Heart left ventricle (tissue), 16 donors: ENCODE data around the gene BDKRB2. TPM values are rescaled to one million over a fixed set of nuclear protein-coding genes. Genes with fewer than 3 reads are reported as not detected.

Experiments used
- ATAC-seq, 4 donors: fragments of 200-7000 bp; cut with Tn5 transposase; one replicate each; pipeline ENCODE4 v1.9.1; 2020 to 2022; ENCODE audit warnings: moderate library complexity in 4 of 4, mild to moderate bottlenecking in 3 of 4, moderate number of reproducible peaks in 1 of 4
- DNase-seq, 5 donors: peaks; one replicate each; pipeline ENCODE4 v3.0.0-alpha.2; 2020
- H3K27ac ChIP-seq, 12 donors: fragments of 200-600 bp; sonication (generic) in 4 of 12; one replicate each; pipeline versions ENCODE4 v1.5.0 to v1.8.0; 2016 to 2022; ENCODE audit warnings: mild to moderate bottlenecking in 2 of 12
- H3K27me3 ChIP-seq, 9 donors: fragments of 200-600 bp; sonication (generic) in 2 of 9; one replicate each; pipeline versions ENCODE4 v1.5.1 to v1.8.0; 2016 to 2022; ENCODE audit warnings: mild to moderate bottlenecking in 3 of 9
- H3K36me3 ChIP-seq, 9 donors: fragments of 200-600 bp; sonication (generic) in 2 of 9; one replicate each; pipeline versions ENCODE4 v1.5.0 to v1.8.0; 2018 to 2022; ENCODE audit warnings: mild to moderate bottlenecking in 2 of 9
- H3K4me1 ChIP-seq, 12 donors: fragments of 200-600 bp; sonication (generic) in 4 of 12; one replicate each; pipeline versions ENCODE4 v1.5.0 to v1.8.0; 2016 to 2022; ENCODE audit warnings: mild to moderate bottlenecking in 3 of 12
- H3K4me3 ChIP-seq, 12 donors: fragments of 200-600 bp; sonication (generic) in 4 of 12; one replicate each; pipeline versions ENCODE4 v1.5.0 to v1.8.0; 2017 to 2022; ENCODE audit warnings: mild to moderate bottlenecking in 9 of 12, moderate library complexity in 4 of 12
- H3K9me3 ChIP-seq, 12 donors: fragments of 200-600 bp; sonication (generic) in 4 of 12; one replicate each; pipeline versions ENCODE4 v1.5.0 to v1.8.0; 2016 to 2022; ENCODE audit warnings: mild to moderate bottlenecking in 1 of 12
- POLR2A ChIP-seq, 2 donors: fragments of 450-650 bp; IDR thresholded peaks; one replicate each; pipeline ENCODE4 v1.6.1; 2017; ENCODE audit warnings: antibody characterized with exemption in 2 of 2, mild to moderate bottlenecking in 2 of 2, moderate library complexity in 2 of 2
- WGBS, 4 donors: extraction: QIAGEN DNeasy Blood & Tissue Kit in 2 of 4; methylation state at CpG; one replicate each; pipeline versions ENCODE4 v1.1.5 to v1.1.7; 2013 to 2018; 5-methylcytosine and 5-hydroxymethylcytosine counted together
- intact Hi-C, 10 donors: fragments of 100-400 bp; cut with DNase I; formaldehyde crosslinking; loops; one replicate each; pipeline versions ENCODE4 v1.11.1 to v1.14.2; 2022
- polyA plus RNA-seq, 2 donors: library from polyadenylated mRNA; stranded (reverse); fragments of 200-250 nt; gene quantifications; one replicate each; pipeline ENCODE4 v1.2.3, GENCODE V29; 2013
- total RNA-seq, 9 donors: library from RNA; depleted of rRNA in 2 of 9; stranded (reverse); fragments of >200 nt in 2 of 9; fragmentation: NEBNext Ultra II Directional in 3 of 9; extraction: Animal tissue kit (Norgen Biotek cat#: 25700) in 3 of 9; gene quantifications; one replicate each; pipeline versions ENCODE4 v1.1.0 to v1.2.4, GENCODE V29; 2016 to 2023
- TF ChIP-seq, protein P1 (sequence below), 12 donors: fragments of 200-600 bp; sonication (generic) in 4 of 12; IDR thresholded peaks; one replicate each; pipeline versions ENCODE4 v1.5.0 to v1.8.0; 2018 to 2022; ENCODE audit warnings: antibody characterized with exemption in 12 of 12, mild to moderate bottlenecking in 5 of 12
- donor health status: ischemic (EF 13 %, LVEDD 7.1; RV severe dilation, severe dysfunction).
- donor health status: healthy with polysubstance abuse.
- donor health status: DM: no; HTN: yes; CAD: no.
- donor health status: DM: no; HTN: no; CAD: no.
- donor health status: ischemic (EF 25% LVEDD 6.9; RV normal size, moderate dysfunction).
- donor health status: ischemic (EF 25% LVEDD 5.7; RV mildly dilated, moderate dysfunction).
- donor health status: healthy.
- donor health status: DM: yes; HTN: yes; CAD: no.
- donor health status: ischemic (EF 35%, LVEDD 5.7; RV mildly dilated, moderate dysfunction).
- donor health status: nonischemic (EF 11% LVEDD 7.7; RV severe dilation, severe dysfunction).
- donor health status: DM: yes; HTN: yes; CAD: no.
- donor health status: PGD.
- donor health status: ischemic (EF 29% LVEDD 5.4; RV normal size, mild dysfunction).
- donor health status: nonischemic (EF 23%, LVEDD 6.1; RV moderate dilation, normal function).

BDKRB2 gene
- total and polyA plus RNA-seq, 11 donors, result 0.14 to 3.3 (median 0.63) TPM

DNA sequence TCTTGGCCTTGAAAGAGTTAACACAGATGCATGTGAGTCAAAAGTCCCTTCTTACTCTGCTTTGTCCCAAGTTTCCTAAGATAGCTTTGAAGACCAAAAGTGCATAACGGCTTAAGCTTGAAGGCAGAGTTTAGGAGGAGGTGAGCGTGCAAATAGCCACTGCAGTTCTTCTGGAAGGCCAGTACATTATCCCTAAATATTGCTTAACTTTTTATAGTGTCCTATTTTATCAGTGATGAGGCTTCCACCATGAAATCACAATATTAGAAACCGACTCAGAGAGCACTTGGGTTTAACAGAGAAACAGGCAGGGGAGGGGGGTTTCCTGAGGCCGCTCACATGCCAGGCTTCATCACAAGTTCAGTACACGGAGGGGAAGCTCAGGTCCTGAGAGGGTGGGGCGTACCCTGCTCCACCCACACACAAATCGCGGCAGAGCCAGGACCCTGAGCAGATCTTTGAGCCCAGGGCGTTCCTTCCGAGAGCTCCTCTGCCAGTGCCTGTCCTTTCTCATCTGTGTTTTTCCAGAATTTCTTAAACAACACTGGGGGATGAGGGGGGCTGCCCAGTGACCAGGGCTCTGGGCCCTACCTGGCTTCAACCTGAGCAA, 26.8 kb upstream of the BDKRB2 start:
- TF ChIP-seq POLR2A (IDR thresholded peaks at IDR 0.05), result no peak
- TF ChIP-seq, protein P1, sequence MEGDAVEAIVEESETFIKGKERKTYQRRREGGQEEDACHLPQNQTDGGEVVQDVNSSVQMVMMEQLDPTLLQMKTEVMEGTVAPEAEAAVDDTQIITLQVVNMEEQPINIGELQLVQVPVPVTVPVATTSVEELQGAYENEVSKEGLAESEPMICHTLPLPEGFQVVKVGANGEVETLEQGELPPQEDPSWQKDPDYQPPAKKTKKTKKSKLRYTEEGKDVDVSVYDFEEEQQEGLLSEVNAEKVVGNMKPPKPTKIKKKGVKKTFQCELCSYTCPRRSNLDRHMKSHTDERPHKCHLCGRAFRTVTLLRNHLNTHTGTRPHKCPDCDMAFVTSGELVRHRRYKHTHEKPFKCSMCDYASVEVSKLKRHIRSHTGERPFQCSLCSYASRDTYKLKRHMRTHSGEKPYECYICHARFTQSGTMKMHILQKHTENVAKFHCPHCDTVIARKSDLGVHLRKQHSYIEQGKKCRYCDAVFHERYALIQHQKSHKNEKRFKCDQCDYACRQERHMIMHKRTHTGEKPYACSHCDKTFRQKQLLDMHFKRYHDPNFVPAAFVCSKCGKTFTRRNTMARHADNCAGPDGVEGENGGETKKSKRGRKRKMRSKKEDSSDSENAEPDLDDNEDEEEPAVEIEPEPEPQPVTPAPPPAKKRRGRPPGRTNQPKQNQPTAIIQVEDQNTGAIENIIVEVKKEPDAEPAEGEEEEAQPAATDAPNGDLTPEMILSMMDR (IDR thresholded peaks at IDR 0.05), result no peak
- 17 to 21% (median 18%) methylated on average over 10 of the region's 10 CpGs for WGBS, 4 donors
- intact Hi-C loops, result no loop called here
- Histone ChIP-seq H3K4me3 (no peak overlapping the region), H3K36me3 (no peaks in the 10 kb centered on the region), H3K9me3 (no peaks in the 10 kb centered on the region), H3K27me3 (peaks cover 0 to 38% (median 3%) of the 10 kb centered on the region in 9 donors), H3K27ac (peak overlapping the region in 1 of 12 donors; percentile 3), H3K4me1 (peaks cover 0 to 24% (median 6%) of the 10 kb centered on the region in 12 donors)
- ATAC-seq (peak in 2 of 4 donors; percentile 9 to 22), DNase-seq (no peak)

DNA sequence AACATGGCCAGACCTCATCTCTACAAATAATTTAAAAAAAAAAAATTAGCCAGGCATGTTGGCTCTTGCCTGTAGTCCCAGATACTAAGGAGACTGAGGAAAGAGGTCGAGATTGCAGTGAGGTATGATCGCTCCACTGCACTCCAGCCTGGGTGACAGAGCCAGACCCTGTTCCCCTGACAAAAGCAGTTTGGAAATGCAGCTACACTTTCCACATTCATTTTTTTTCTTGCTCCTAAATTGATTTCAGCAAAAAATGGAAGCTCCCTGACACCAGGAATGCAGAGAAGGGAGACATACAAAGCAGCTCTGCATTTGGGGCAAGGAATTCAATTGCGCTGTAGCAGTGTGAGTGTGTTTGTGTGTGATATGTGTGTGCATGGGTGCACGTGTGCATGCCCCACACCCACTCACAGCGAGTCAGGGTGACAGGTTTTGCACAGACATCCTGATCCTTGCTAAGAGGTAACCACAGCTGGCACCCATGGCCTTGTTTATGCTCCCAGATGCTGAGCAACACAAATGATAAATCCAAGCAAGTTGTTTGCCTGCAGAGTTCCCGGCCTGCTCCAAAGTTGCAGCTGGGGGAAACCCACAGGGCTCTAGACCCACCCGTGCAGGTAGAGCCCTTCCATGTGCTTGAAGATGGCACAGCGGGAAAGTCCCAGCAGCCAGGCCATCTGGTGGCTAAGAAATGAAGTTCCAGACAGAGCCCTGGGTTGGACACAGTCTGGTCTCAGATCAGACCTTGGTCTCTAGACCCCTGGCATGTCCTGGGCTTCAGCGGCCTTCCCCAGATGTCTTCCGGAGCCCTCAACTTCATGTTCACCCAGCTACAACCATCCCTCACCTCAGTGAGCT, 25.9 kb upstream of the BDKRB2 start:
- Histone ChIP-seq H3K4me3 (no peak overlapping the region), H3K9me3 (no peaks in the 10 kb centered on the region), H3K4me1 (peaks cover 0 to 24% (median 6%) of the 10 kb centered on the region in 12 donors), H3K36me3 (no peaks in the 10 kb centered on the region), H3K27ac (peak overlapping the region in 1 of 12 donors; percentile 3), H3K27me3 (peaks cover 0 to 30% (median 3%) of the 10 kb centered on the region in 9 donors)
- TF ChIP-seq, protein P1 (IDR thresholded peaks at IDR 0.05), result no peak
- TF ChIP-seq POLR2A (IDR thresholded peaks at IDR 0.05), result no peak
- intact Hi-C loops, result no loop called here
- 72 to 84% (median 82%) methylated on average over 7 to 10 of the region's 10 CpGs for WGBS, 4 donors
- ATAC-seq (no peak), DNase-seq (no peak)

DNA sequence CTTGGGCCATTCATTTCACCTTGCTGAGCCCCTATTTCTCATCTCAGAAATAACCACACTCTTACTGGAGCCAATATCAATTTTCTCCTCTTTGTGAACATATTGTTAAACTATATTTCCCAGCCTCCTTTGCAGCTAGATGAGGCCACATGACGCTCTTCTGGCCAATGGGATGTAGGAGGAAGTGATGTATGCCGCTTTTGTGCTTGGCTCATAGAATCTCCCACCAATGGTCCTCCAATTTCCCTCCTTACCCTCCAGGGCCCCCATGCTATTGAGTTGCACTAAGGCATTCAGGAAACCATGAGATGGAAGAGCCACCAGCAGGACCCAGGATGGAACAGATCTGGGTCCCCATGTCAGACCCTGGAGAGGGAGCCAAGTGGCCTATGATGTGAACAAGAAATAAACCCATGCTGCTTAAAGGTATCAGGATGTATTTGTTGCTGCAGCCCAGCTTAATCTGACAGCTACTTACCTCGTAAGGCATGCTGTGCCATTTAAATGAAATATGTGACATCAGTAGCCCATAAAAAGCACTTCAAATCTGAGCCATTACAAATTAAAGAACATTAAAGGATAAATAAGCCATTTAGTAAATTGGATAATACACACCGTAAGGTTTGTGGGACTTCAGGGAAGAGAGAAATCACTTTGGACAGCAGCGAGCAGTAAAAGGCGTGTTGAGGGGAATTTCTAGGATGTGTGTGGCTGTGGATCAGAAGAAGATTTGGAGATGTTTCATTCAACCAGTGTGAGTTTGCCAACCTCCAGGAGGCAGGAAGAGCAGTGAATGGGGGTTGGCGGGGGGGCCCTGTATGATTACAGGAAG, 24.4 kb upstream of the BDKRB2 start:
- Histone ChIP-seq H3K4me3 (no peak overlapping the region), H3K27me3 (peaks cover 0 to 17% (median under 1%) of the 10 kb centered on the region in 9 donors), H3K36me3 (no peaks in the 10 kb centered on the region), H3K4me1 (peaks cover 0 to 24% (median 6%) of the 10 kb centered on the region in 12 donors), H3K27ac (no peak overlapping the region), H3K9me3 (no peaks in the 10 kb centered on the region)
- 80 to 92% (median 83%) methylated on average over 7 of the region's 7 CpGs for WGBS, 4 donors
- intact Hi-C loops, result no loop called here
- no peak for ATAC-seq
- TF ChIP-seq, protein P1 (IDR thresholded peaks at IDR 0.05), result no peak
- TF ChIP-seq POLR2A (IDR thresholded peaks at IDR 0.05), result no peak
- DNase-seq, result no peak
